ENCODE measurements around the gene TBL3.

The TBL3 gene

GRCh38 chr16:2003827-2004641, 32.2 kb downstream of the TBL3 start:
- peaks cover 24% of the 10 kb centered on the region for H3K4me1 ChIP-seq (ENCODE audit: control insufficient read depth, insufficient read depth, low read length, unreplicated experiment)
- peaks cover 61% of the 10 kb centered on the region for H3K79me2 ChIP-seq (ENCODE audit: control insufficient read depth, insufficient read depth, low read length, unreplicated experiment)
- H3K4me3 ChIP-seq (ENCODE audit: low read depth, low read length) = no peak overlapping the region

DNA sequence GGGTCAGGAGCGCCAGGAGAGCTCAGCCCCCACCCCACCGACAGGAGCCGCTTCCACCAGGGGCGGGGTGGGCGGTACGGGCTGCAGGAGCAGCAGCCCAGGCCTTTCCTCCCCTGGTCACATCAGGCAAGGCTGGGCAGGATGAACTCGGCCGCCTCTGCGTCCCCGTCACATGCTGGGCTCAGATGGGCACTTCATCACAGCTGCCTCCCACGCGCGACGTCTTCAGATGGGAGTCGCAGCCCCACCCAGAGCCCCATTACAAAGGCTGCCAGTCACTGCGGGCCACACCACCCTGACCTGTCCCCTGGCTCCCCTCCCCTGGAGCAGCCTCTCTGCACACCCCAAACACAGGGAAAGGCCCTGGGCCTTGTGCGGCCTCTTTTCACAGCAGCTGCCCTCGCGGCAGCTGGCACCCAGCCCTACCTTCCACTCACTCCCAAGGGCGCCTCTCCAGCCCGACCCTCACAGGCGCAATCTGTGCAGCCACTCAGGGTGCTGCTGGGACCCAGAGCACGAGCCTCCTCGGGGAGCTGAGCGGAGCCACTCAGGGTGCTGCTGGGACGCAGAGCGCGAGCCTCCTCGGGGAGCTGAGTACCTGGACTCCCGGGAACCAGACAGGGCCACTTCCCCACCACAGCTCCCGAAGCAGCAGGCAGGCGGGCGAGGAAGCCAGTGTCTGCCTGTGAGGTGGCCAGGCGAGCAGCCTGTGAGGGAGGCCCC, 33.1 kb downstream of the TBL3 start:
- H3K27ac ChIP-seq (ENCODE audit: low read depth, low read length) = no peak overlapping the region
- peaks cover 15% of the 10 kb centered on the region; the same call in 1 of the 2 replicates for H3K36me3 ChIP-seq (ENCODE audit: insufficient read depth, low read length)
- no peaks in the 10 kb centered on the region for H3K27me3 ChIP-seq (ENCODE audit: insufficient read depth, low read length)
- peaks cover 24% of the 10 kb centered on the region for H3K4me1 ChIP-seq (ENCODE audit: control insufficient read depth, insufficient read depth, low read length, unreplicated experiment)
- no peak overlapping the region for H3K4me3 ChIP-seq (ENCODE audit: low read depth, low read length)
- H3K79me2 ChIP-seq (ENCODE audit: control insufficient read depth, insufficient read depth, low read length, unreplicated experiment) = peaks cover 65% of the 10 kb centered on the region
- H2AFZ ChIP-seq (ENCODE audit: low read length, unreplicated experiment) = no peak overlapping the region

More at GRCh38 chr16:2003827-2004641, 32.2 kb downstream of the TBL3 start:
- Histone ChIP-seq H3K27me3 (ENCODE audit: insufficient read depth, low read length) (no peaks in the 10 kb centered on the region), H3K36me3 (ENCODE audit: insufficient read depth, low read length) (peaks cover 15% of the 10 kb centered on the region; the same call in 1 of the 2 replicates), H3K27ac (ENCODE audit: low read depth, low read length) (no peak overlapping the region), H2AFZ (ENCODE audit: low read length, unreplicated experiment) (no peak overlapping the region)

DNA sequence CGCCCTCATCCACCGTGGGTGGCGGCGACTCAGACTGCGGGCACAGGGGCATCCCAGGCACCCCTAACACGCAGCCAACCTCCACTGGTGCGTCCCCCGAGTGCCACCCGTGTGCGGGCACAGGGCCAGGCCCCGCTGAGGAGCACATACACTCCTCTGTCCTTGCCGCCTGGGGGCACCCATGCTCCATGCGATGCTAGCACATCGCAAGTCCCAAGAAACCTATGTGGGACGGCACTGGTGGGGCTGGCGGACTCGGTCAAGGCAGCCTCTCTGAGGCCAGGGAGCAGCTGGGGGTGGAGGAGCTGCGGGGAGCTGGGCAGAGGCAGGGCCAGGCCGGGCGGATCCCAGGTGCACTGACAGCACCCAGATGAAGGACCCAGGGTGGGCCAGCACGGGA, 33.8 kb downstream of the TBL3 start:
- peaks cover 15% of the 10 kb centered on the region; the same call in 1 of the 2 replicates for H3K36me3 ChIP-seq (ENCODE audit: insufficient read depth, low read length)
- H3K4me3 ChIP-seq (ENCODE audit: low read depth, low read length) = no peak overlapping the region
- peaks cover 27% of the 10 kb centered on the region for H3K4me1 ChIP-seq (ENCODE audit: control insufficient read depth, insufficient read depth, low read length, unreplicated experiment)
- no peak overlapping the region for H2AFZ ChIP-seq (ENCODE audit: low read length, unreplicated experiment)
- no peak overlapping the region for H3K27ac ChIP-seq (ENCODE audit: low read depth, low read length)
- peaks cover 72% of the 10 kb centered on the region for H3K79me2 ChIP-seq (ENCODE audit: control insufficient read depth, insufficient read depth, low read length, unreplicated experiment)
- no peaks in the 10 kb centered on the region for H3K27me3 ChIP-seq (ENCODE audit: insufficient read depth, low read length)

GRCh38 chr16:2006317-2006716, 34.5 kb downstream of the TBL3 start:
- H3K79me2 ChIP-seq (ENCODE audit: control insufficient read depth, insufficient read depth, low read length, unreplicated experiment) = peaks cover 74% of the 10 kb centered on the region
- H3K4me3 ChIP-seq (ENCODE audit: low read depth, low read length) = no peak overlapping the region
- peaks cover 28% of the 10 kb centered on the region for H3K4me1 ChIP-seq (ENCODE audit: control insufficient read depth, insufficient read depth, low read length, unreplicated experiment)
- H3K27me3 ChIP-seq (ENCODE audit: insufficient read depth, low read length) = no peaks in the 10 kb centered on the region
- no peak overlapping the region for H3K27ac ChIP-seq (ENCODE audit: low read depth, low read length)
- no peak overlapping the region for H2AFZ ChIP-seq (ENCODE audit: low read length, unreplicated experiment)
- peaks cover 12% of the 10 kb centered on the region; the same call in 1 of the 2 replicates for H3K36me3 ChIP-seq (ENCODE audit: insufficient read depth, low read length)

DNA sequence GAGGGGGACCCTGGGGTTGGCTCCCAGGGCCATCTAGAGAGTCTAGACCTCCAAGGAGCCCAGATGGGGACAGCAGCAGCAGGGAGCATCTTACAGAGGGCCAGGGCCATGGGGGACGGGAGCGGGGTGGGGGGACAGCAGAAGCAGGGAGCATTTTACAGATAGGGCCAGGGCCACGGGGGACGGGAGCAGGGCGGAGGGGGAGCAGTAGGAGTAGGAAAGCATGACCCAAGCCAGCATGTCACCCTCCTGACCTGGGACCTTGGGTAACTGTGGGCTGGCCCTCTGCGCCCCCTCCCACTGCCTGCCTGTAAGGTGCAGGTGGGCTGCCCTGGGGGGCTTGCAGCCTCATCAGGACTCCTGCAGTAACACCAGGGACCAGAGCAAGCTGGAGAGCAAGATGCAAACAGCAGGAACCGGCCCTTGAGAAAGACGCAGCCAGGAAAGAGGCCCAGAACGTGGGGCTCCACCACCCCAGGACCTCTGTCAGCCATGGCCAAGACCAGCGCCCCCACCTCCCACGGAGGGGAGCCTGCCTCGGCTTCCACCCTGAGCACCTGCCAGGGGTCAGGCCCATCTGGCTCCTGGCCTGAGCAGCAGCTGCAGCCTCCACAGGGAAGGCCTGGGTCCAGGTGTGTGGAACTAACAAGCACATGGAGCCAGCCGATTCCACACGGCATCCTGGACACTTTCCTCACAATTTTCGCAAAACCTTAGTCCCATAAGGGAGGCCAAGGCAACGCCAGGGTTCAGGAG, 35.4 kb downstream of the TBL3 start:
- H2AFZ ChIP-seq (ENCODE audit: low read length, unreplicated experiment) = no peak overlapping the region
- peaks cover 74% of the 10 kb centered on the region for H3K79me2 ChIP-seq (ENCODE audit: control insufficient read depth, insufficient read depth, low read length, unreplicated experiment)
- peak overlapping the region; percentile 83 for H3K4me3 ChIP-seq (ENCODE audit: low read depth, low read length)
- H3K27me3 ChIP-seq (ENCODE audit: insufficient read depth, low read length) = no peaks in the 10 kb centered on the region
- H3K4me1 ChIP-seq (ENCODE audit: control insufficient read depth, insufficient read depth, low read length, unreplicated experiment) = peaks cover 28% of the 10 kb centered on the region
- 0 out of 2 replicates have a peak, but pooled peaks cover 4% of the 10 kb centered on the region for H3K36me3 ChIP-seq (ENCODE audit: insufficient read depth, low read length)
- H3K27ac ChIP-seq (ENCODE audit: low read depth, low read length) = peak overlapping the region; percentile 68

- Histone ChIP-seq H3K36me3 (ENCODE audit: insufficient read depth, low read length) (no peaks in the 10 kb centered on the region), H3K79me2 (ENCODE audit: control insufficient read depth, insufficient read depth, low read length, unreplicated experiment) (peaks cover 72% of the 10 kb centered on the region), H2AFZ (ENCODE audit: low read length, unreplicated experiment) (no peak overlapping the region), H3K27me3 (ENCODE audit: insufficient read depth, low read length) (no peaks in the 10 kb centered on the region), H3K27ac (ENCODE audit: low read depth, low read length) (peak overlapping the region; percentile 70), H3K4me1 (ENCODE audit: control insufficient read depth, insufficient read depth, low read length, unreplicated experiment) (peaks cover 28% of the 10 kb centered on the region), H3K4me3 (ENCODE audit: low read depth, low read length) (peak overlapping the region; percentile 83)
These were observed 36.2 kb downstream of the TBL3 start for GRCh38 chr16:2008009-2008526.

GRCh38 chr16:2008631-2009163, 36.8 kb downstream of the TBL3 start:
- Histone ChIP-seq H3K79me2 (ENCODE audit: control insufficient read depth, insufficient read depth, low read length, unreplicated experiment) (peaks cover 66% of the 10 kb centered on the region), H3K4me1 (ENCODE audit: control insufficient read depth, insufficient read depth, low read length, unreplicated experiment) (peaks cover 28% of the 10 kb centered on the region), H3K36me3 (ENCODE audit: insufficient read depth, low read length) (no peaks in the 10 kb centered on the region), H3K27ac (ENCODE audit: low read depth, low read length) (peak overlapping the region; percentile 70), H2AFZ (ENCODE audit: low read length, unreplicated experiment) (no peak overlapping the region), H3K4me3 (ENCODE audit: low read depth, low read length) (peak overlapping the region; percentile 83), H3K27me3 (ENCODE audit: insufficient read depth, low read length) (no peaks in the 10 kb centered on the region)

DNA sequence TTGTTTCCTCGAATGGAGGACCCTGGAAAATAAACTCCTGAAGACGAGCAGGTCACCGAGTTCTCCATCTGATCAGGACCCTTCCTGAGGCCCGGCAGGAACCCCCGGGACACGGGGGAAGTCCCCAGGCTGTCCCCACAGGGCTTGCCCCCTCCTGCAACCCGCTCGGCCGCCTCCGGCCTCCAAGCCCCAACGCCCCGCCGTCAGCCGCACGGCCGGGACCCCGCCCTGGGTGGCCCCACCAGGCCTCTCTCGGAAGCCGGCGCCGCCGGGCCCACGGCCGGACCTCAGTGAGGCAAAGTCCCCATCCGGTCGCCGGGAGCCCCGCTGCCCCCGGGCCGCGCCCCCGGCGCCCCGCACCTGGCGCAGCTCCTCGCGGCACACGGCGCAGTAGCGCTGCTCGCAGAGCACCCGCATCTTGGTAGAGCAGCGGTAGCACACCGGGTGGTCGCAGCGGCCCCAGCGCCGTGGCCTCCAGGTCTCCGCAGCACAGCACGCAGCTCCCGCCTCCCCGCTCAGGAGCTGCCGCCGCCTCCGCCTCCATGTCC, 37.4 kb downstream of the TBL3 start:
- H3K27ac ChIP-seq (ENCODE audit: low read depth, low read length) = peak overlapping the region; percentile 70
- no peaks in the 10 kb centered on the region for H3K36me3 ChIP-seq (ENCODE audit: insufficient read depth, low read length)
- no peaks in the 10 kb centered on the region for H3K27me3 ChIP-seq (ENCODE audit: insufficient read depth, low read length)
- H3K4me3 ChIP-seq (ENCODE audit: low read depth, low read length) = peak overlapping the region; percentile 83
- H3K4me1 ChIP-seq (ENCODE audit: control insufficient read depth, insufficient read depth, low read length, unreplicated experiment) = peaks cover 25% of the 10 kb centered on the region
- peaks cover 62% of the 10 kb centered on the region for H3K79me2 ChIP-seq (ENCODE audit: control insufficient read depth, insufficient read depth, low read length, unreplicated experiment)
- no peak overlapping the region for H2AFZ ChIP-seq (ENCODE audit: low read length, unreplicated experiment)

GRCh38 chr16:2009791-2010510, 38.1 kb downstream of the TBL3 start, which contains the start of gene ZNF598:
ZNF598 (minus strand) TSS chr16:2009821.
- Histone ChIP-seq H3K36me3 (ENCODE audit: insufficient read depth, low read length) (no peaks in the 10 kb centered on the region), H3K27me3 (ENCODE audit: insufficient read depth, low read length) (no peaks in the 10 kb centered on the region), H3K4me1 (ENCODE audit: control insufficient read depth, insufficient read depth, low read length, unreplicated experiment) (peaks cover 20% of the 10 kb centered on the region), H3K27ac (ENCODE audit: low read depth, low read length) (peak within 1 kb of the TSS; percentile 74), H2AFZ (ENCODE audit: low read length, unreplicated experiment) (peak within 1 kb of the TSS; percentile 57), H3K79me2 (ENCODE audit: control insufficient read depth, insufficient read depth, low read length, unreplicated experiment) (peaks cover 55% of the 10 kb centered on the region), H3K4me3 (ENCODE audit: low read depth, low read length) (peak within 1 kb of the TSS; percentile 83)

Data from ACC112 (cell line).